ENCODE data around the gene GPC6.

- TF ChIP-seq, protein P1, sequence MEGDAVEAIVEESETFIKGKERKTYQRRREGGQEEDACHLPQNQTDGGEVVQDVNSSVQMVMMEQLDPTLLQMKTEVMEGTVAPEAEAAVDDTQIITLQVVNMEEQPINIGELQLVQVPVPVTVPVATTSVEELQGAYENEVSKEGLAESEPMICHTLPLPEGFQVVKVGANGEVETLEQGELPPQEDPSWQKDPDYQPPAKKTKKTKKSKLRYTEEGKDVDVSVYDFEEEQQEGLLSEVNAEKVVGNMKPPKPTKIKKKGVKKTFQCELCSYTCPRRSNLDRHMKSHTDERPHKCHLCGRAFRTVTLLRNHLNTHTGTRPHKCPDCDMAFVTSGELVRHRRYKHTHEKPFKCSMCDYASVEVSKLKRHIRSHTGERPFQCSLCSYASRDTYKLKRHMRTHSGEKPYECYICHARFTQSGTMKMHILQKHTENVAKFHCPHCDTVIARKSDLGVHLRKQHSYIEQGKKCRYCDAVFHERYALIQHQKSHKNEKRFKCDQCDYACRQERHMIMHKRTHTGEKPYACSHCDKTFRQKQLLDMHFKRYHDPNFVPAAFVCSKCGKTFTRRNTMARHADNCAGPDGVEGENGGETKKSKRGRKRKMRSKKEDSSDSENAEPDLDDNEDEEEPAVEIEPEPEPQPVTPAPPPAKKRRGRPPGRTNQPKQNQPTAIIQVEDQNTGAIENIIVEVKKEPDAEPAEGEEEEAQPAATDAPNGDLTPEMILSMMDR (conservative IDR thresholded peaks at IDR 0.05) = no peak
- no peak for TF ChIP-seq ZFX (IDR thresholded peaks at IDR 0.05)
These were observed 630.5 kb downstream of the GPC6 start for GRCh38 chr13:93857126-93857525.
